PC-3 (cell line): ENCODE data around the gene HDAC9. TPM values are rescaled to one million over a fixed set of nuclear protein-coding genes. Genes with fewer than 3 reads are reported as not detected.
A peak's percentile ranks its signal among the peaks of the same experiment; 100 is the strongest.

ENCODE experiments used
- ATAC-seq: fragments of 200-7000 bp; cut with Tn5 transposase; 2 replicates; pipeline ENCODE4 v1.9.1; 2020; ENCODE audit warnings: mild to moderate bottlenecking, moderate library complexity
- BruUV-seq: library from RNA; stranded (reverse); fragments of 400-500 nt; replicated peaks from 2 replicates; lab custom pipeline; 2021; lab: Mats Ljungman, UMichigan
- CTCF ChIA-PET: fragments of 300-600 bp; sonication (Branson Sonifier 250); formaldehyde crosslinking; loops from one replicate; lab custom pipeline; 2022; ENCODE audit warnings: antibody characterized with exemption; lab: Charles Lee
- POLR2A ChIA-PET: fragments of 300-600 bp; sonication (Branson Sonifier 250); formaldehyde crosslinking; loops from one replicate; lab custom pipeline; 2022; ENCODE audit warnings: antibody characterized with exemption; ENCODE audit not compliant: unreplicated experiment; lab: Charles Lee
- DNase-seq: peaks from one replicate; pipeline ENCODE4 v3.0.0-alpha.2; 2015
- H2AFZ ChIP-seq: fragments of 300-600 bp; sonication (generic); 2 replicates; pipeline ENCODE4 v1.6.0; 2016; ENCODE audit warnings: antibody characterized with exemption, low read length
- H3F3A ChIP-seq: fragments of 300-600 bp; sonication (generic); one replicate; pipeline ENCODE4 v1.6.0; 2017; ENCODE audit warnings: antibody characterized with exemption, low read length, control low read depth, mild to moderate bottlenecking; ENCODE audit not compliant: unreplicated experiment
- H3K27ac ChIP-seq: fragments of 300-600 bp; sonication (generic); 2 replicates; pipeline ENCODE4 v1.5.1; 2016; ENCODE audit warnings: mild to moderate bottlenecking, low read length
- H3K27me3 ChIP-seq: fragments of 300-600 bp; sonication (generic); 2 replicates; pipeline ENCODE4 v1.6.1; 2016; ENCODE audit warnings: low read length, mixed read lengths
- H3K36me3 ChIP-seq: fragments of 300-600 bp; sonication (generic); 2 replicates; pipeline ENCODE4 v1.6.1; 2016; ENCODE audit warnings: low read depth, mixed run types, low read length, mixed read lengths
- H3K4me1 ChIP-seq: fragments of 300-600 bp; sonication (generic); 2 replicates; pipeline ENCODE4 v1.5.1; 2016; ENCODE audit warnings: low read length; ENCODE audit not compliant: insufficient read depth
- H3K4me2 ChIP-seq: fragments of 300-600 bp; sonication (generic); 2 replicates; pipeline ENCODE4 v1.6.0; 2016; ENCODE audit warnings: low read length
- H3K4me3 ChIP-seq: fragments of 300-600 bp; sonication (generic); 2 replicates; pipeline ENCODE4 v1.5.1; 2016; ENCODE audit warnings: mild to moderate bottlenecking, low read length, mixed read lengths
- H3K79me2 ChIP-seq: fragments of 300-600 bp; sonication (generic); 2 replicates; pipeline ENCODE4 v1.6.1; 2017; ENCODE audit warnings: low read length, mixed read lengths
- H3K9ac ChIP-seq: fragments of 300-600 bp; sonication (generic); 2 replicates; pipeline ENCODE4 v1.6.0; 2016; ENCODE audit warnings: mild to moderate bottlenecking, low read length
- H3K9me2 ChIP-seq: fragments of 300-600 bp; sonication (generic); replicated peaks from 2 replicates; pipeline ENCODE4 v1.6.1; 2016; ENCODE audit warnings: mixed run types, low read length, mixed read lengths
- H3K9me3 ChIP-seq: fragments of 300-600 bp; sonication (generic); 2 replicates; pipeline ENCODE4 v1.6.1; 2016; ENCODE audit warnings: low read length, mixed read lengths
- H4K20me1 ChIP-seq: fragments of 300-600 bp; sonication (generic); 2 replicates; pipeline ENCODE4 v1.6.1; 2016; ENCODE audit warnings: low read length, mixed read lengths
- EZH2 ChIP-seq: fragments of 300-600 bp; sonication (generic); IDR thresholded peaks from one replicate; pipeline ENCODE4 v1.6.1; 2017; ENCODE audit warnings: antibody characterized with exemption, mild to moderate bottlenecking, low read length; ENCODE audit not compliant: unreplicated experiment
- EZH2phosphoT487 ChIP-seq: fragments of 300-600 bp; sonication (generic); IDR thresholded peaks from 2 replicates; pipeline ENCODE4 v1.6.1; 2018; ENCODE audit warnings: mild to moderate bottlenecking, antibody characterized with exemption, low read length, borderline replicate concordance
- intact Hi-C: fragments of 100-400 bp; cut with micrococcal nuclease; formaldehyde crosslinking; loops from 2 replicates; pipeline ENCODE4 v1.9.0; 2023
- total RNA-seq: library from RNA; depleted of rRNA; stranded (reverse); fragments of >200 nt; gene quantifications from 2 replicates; pipeline ENCODE4 v1.2.3, GENCODE V29; 2014
- TF ChIP-seq, protein P1 (sequence below): fragments of 300-600 bp; sonication (generic); conservative IDR thresholded peaks from 2 replicates; pipeline ENCODE4 v1.5.1; 2017; ENCODE audit warnings: antibody characterized with exemption, low read depth, mild to moderate bottlenecking, low read length

HDAC9 gene
- total RNA-seq, 1 experiment from 2014 or later, result 7.8 TPM

GRCh38 chr7:18872344-18872743 lies 376.8 kb downstream of the HDAC9 start:
- TF ChIP-seq, protein P1, sequence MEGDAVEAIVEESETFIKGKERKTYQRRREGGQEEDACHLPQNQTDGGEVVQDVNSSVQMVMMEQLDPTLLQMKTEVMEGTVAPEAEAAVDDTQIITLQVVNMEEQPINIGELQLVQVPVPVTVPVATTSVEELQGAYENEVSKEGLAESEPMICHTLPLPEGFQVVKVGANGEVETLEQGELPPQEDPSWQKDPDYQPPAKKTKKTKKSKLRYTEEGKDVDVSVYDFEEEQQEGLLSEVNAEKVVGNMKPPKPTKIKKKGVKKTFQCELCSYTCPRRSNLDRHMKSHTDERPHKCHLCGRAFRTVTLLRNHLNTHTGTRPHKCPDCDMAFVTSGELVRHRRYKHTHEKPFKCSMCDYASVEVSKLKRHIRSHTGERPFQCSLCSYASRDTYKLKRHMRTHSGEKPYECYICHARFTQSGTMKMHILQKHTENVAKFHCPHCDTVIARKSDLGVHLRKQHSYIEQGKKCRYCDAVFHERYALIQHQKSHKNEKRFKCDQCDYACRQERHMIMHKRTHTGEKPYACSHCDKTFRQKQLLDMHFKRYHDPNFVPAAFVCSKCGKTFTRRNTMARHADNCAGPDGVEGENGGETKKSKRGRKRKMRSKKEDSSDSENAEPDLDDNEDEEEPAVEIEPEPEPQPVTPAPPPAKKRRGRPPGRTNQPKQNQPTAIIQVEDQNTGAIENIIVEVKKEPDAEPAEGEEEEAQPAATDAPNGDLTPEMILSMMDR, result no peak
- TF ChIP-seq EZH2phosphoT487 (no peak), EZH2 (no peak)
- POLR2A ChIA-PET, result no interaction called here
- H3K27me3 ChIP-seq, result no peaks in the 10 kb centered on the region
- CTCF ChIA-PET, result no interaction called here
- H3K36me3 ChIP-seq, result no peaks in the 10 kb centered on the region
- ATAC-seq, result no peak
- H3K9ac ChIP-seq, result no peak overlapping the region
- H4K20me1 ChIP-seq, result no peaks in the 10 kb centered on the region
- no peaks in the 10 kb centered on the region for H3K79me2 ChIP-seq
- intact Hi-C loops, result loop anchor here (5.0 kb wide), 1 partner anchor 105 kb away; no protein-coding TSS in a partner anchor
- H3K4me2 ChIP-seq, result no peak overlapping the region
- no peaks in the 10 kb centered on the region for H3F3A ChIP-seq
- no peak overlapping the region for H3K27ac ChIP-seq
- no peak overlapping the region for H2AFZ ChIP-seq
- peaks cover 7% of the 10 kb centered on the region for H3K4me1 ChIP-seq
- no peaks in the 10 kb centered on the region for H3K9me2 ChIP-seq
- H3K4me3 ChIP-seq, result no peak overlapping the region
- BruUV-seq, result no TSS peak
- no peaks in the 10 kb centered on the region for H3K9me3 ChIP-seq
- no peak for DNase-seq

GRCh38 chr7:18873734-18874336 lies 378.3 kb downstream of the HDAC9 start:
- H2AFZ ChIP-seq, result no peak overlapping the region
- H3K4me3 ChIP-seq, result no peak overlapping the region
- DNase-seq (peak; percentile 39), ATAC-seq (peak; percentile 74)
- TF ChIP-seq, protein P1, result peak; percentile 64
- TF ChIP-seq EZH2phosphoT487, result no peak
- no peak for TF ChIP-seq EZH2
- no peaks in the 10 kb centered on the region for H3F3A ChIP-seq
- intact Hi-C loops, result loop anchor here (5.0 kb wide), 1 partner anchor 103 kb away; no protein-coding TSS in a partner anchor
- no TSS peak for BruUV-seq
- no peaks in the 10 kb centered on the region for H3K36me3 ChIP-seq
- CTCF ChIA-PET, result no interaction called here
- H4K20me1 ChIP-seq, result no peaks in the 10 kb centered on the region
- no peaks in the 10 kb centered on the region for H3K9me3 ChIP-seq
- H3K9me2 ChIP-seq, result no peaks in the 10 kb centered on the region
- POLR2A ChIA-PET, result no interaction called here
- no peak overlapping the region for H3K4me2 ChIP-seq
- H3K4me1 ChIP-seq, result peaks cover 5% of the 10 kb centered on the region; the same call in 1 of the 2 replicates
- no peaks in the 10 kb centered on the region for H3K79me2 ChIP-seq
- no peak overlapping the region for H3K9ac ChIP-seq
- no peaks in the 10 kb centered on the region for H3K27me3 ChIP-seq
- no peak overlapping the region for H3K27ac ChIP-seq

DNA sequence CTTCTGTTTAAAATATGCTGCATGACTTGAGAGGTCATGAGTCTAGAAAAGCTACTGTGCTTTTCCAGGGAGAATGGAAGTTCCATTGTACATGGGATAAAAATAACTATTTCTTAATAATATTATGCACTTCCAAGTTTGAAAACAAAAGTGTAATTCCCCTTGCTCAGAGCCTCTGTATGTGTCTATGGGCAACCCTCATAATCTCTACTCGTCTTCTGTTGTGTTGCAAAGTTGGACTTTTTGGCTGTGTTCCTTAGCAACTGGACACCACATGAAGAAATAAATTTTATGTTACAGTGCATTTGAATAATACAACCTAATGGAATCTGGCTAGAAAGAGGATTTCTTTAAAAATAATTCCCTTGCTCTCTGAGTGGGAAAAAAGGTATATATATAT lies 379.3 kb downstream of the HDAC9 start:
- Histone ChIP-seq H3K27ac (no peak overlapping the region), H3K9me2 (no peaks in the 10 kb centered on the region), H3K4me3 (no peak overlapping the region), H3K9ac (no peak overlapping the region), H2AFZ (no peak overlapping the region), H3K36me3 (no peaks in the 10 kb centered on the region), H3K4me1 (peaks cover 5% of the 10 kb centered on the region; the same call in 1 of the 2 replicates), H4K20me1 (no peaks in the 10 kb centered on the region), H3K4me2 (no peak overlapping the region), H3K79me2 (no peaks in the 10 kb centered on the region), H3F3A (no peaks in the 10 kb centered on the region), H3K27me3 (no peaks in the 10 kb centered on the region), H3K9me3 (no peaks in the 10 kb centered on the region)
- ATAC-seq (no peak), DNase-seq (no peak)
- BruUV-seq, result no TSS peak
- ChIA-PET POLR2A (no interaction called here), CTCF (no interaction called here)
- TF ChIP-seq, protein P1, result no peak
- TF ChIP-seq EZH2phosphoT487, result no peak
- TF ChIP-seq EZH2, result no peak
- intact Hi-C loops, result loop anchor here (5.0 kb wide), 1 partner anchor 102 kb away; no protein-coding TSS in a partner anchor
